Mucosa of rectum (tissue), 2 donors: Measurements from ENCODE around the gene DMD.

Experiments used
- H3K27ac ChIP-seq, 2 donors: one replicate each; pipeline ENCODE4 v1.7.0; 2013; ENCODE audit warnings: inconsistent platforms in 2 of 2, low read depth in 2 of 2, low read length in 2 of 2
- H3K27me3 ChIP-seq, 2 donors: one replicate each; pipeline ENCODE4 v1.7.0; 2013; ENCODE audit warnings: low read length in 2 of 2; ENCODE audit not compliant: control insufficient read depth in 2 of 2, insufficient read depth in 2 of 2
- H3K36me3 ChIP-seq, 2 donors: one replicate each; pipeline ENCODE4 v1.7.0; 2013; ENCODE audit warnings: low read length in 2 of 2; ENCODE audit not compliant: control insufficient read depth in 2 of 2, insufficient read depth in 2 of 2
- H3K4me1 ChIP-seq, 2 donors: one replicate each; pipeline ENCODE4 v1.7.0; 2013; ENCODE audit warnings: low read length in 2 of 2, mild to moderate bottlenecking in 1 of 2; ENCODE audit not compliant: control insufficient read depth in 2 of 2, insufficient read depth in 2 of 2
- H3K4me3 ChIP-seq, 2 donors: one replicate each; pipeline ENCODE4 v1.7.0; 2013; ENCODE audit warnings: low read length in 2 of 2
- H3K9ac ChIP-seq, 2 donors: one replicate each; pipeline ENCODE4 v1.7.0; 2013; ENCODE audit warnings: low read length in 2 of 2, low read depth in 1 of 2, mild to moderate bottlenecking in 1 of 2
- H3K9me3 ChIP-seq, 2 donors: one replicate each; pipeline ENCODE4 v1.7.0; 2013; ENCODE audit warnings: low read length in 2 of 2; ENCODE audit not compliant: control insufficient read depth in 2 of 2
- donor health status: healthy.
- donor health status: Normal muscosa, but diverticular disease.

DMD gene

DNA sequence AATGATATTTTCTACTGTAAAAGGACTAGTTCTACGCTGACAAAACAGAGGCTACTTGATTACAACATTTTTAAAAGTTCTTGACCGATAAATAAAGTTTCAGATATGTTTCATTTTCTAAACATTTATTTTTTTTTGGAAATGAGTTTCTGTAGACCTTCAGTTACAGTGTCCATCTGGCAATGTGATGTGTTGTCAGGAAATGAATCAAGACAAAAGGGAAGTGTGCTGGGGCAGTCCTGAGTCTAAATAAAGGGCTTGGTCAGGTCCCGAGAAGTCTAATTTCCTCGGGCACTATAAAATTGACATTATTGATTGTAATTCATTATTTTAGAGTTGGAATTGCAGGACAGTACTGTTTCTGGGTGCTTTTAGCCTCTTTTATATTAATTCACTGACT, 2082.5 kb downstream of the DMD start:
- Histone ChIP-seq H3K27me3 (no peaks in the 10 kb centered on the region), H3K27ac (no peak overlapping the region), H3K4me3 (no peak overlapping the region), H3K9me3 (no peaks in the 10 kb centered on the region), H3K4me1 (no peaks in the 10 kb centered on the region), H3K9ac (no peak overlapping the region), H3K36me3 (no peaks in the 10 kb centered on the region)

DNA sequence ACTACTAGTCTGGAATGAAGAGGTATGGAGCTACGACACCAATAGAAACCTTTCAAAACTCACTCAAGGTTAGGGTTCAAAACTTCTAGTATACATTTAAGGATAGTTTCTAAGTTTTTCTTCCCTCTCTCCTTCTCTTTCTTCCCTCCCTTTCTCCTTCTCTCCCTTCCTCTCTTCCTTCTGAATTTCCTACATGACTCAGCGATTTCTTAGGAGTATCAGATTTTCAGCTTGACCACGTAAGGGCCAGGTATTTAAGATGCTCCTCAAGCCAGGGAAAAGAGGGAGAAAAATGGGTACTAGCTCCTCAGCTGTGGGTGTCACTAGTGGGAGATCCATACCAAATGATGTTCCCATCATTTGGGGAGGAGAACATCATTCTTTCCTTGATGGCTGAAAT, 2083.6 kb downstream of the DMD start:
- Histone ChIP-seq H3K27ac (no peak overlapping the region), H3K4me1 (no peaks in the 10 kb centered on the region)

DNA sequence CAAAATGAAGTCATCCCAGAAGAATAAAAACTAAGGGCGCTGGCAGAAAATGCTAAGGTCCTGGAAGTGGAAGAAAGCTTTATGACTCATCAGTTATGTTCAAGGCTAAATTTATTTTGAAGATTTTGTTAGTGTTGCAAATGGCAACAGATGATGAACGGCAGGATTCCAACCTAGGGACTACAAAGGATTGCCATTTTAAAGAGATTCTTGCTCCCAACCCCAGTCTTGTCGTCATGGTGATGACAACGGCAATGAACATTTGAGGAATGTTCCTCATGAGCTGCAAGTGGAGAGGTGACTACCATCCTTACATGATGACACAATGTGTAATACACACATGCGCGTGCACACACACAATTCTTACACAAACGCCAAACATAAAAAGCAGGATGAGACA, 2085.1 kb downstream of the DMD start:
- H3K9me3 ChIP-seq = no peaks in the 10 kb centered on the region
- no peak overlapping the region for H3K27ac ChIP-seq
- no peak overlapping the region for H3K4me3 ChIP-seq
- no peaks in the 10 kb centered on the region for H3K27me3 ChIP-seq
- no peaks in the 10 kb centered on the region for H3K4me1 ChIP-seq
- no peak overlapping the region for H3K9ac ChIP-seq
- no peaks in the 10 kb centered on the region for H3K36me3 ChIP-seq

More for the DNA sequence above, 2083.6 kb downstream of the DMD start:
- no peaks in the 10 kb centered on the region for H3K27me3 ChIP-seq
- no peaks in the 10 kb centered on the region for H3K36me3 ChIP-seq
- H3K9ac ChIP-seq = no peak overlapping the region
- H3K4me3 ChIP-seq = no peak overlapping the region
- no peaks in the 10 kb centered on the region for H3K9me3 ChIP-seq

DNA sequence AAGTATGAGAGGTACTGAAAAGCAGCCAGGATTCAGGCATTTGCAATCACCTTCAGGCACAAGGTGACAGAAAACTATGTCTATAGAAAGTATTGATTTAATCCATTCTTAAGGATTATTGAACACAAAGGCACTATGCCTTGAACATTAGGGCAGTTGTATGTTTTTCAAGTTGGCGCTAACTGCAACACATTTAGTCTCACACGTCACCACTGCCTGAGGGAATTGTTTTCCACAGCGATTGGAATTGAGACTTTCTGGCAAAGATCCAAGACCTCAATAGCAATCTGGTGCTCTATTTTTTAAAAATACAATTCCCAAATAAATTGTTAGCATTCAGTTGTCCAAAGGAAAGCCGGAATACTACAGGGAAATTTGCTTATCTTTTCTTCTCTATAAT, 2086.8 kb downstream of the DMD start:
- no peak overlapping the region for H3K4me3 ChIP-seq
- H3K9me3 ChIP-seq = no peaks in the 10 kb centered on the region
- H3K27ac ChIP-seq = no peak overlapping the region
- no peaks in the 10 kb centered on the region for H3K36me3 ChIP-seq
- no peaks in the 10 kb centered on the region for H3K4me1 ChIP-seq
- H3K27me3 ChIP-seq = no peaks in the 10 kb centered on the region
- no peak overlapping the region for H3K9ac ChIP-seq

DNA sequence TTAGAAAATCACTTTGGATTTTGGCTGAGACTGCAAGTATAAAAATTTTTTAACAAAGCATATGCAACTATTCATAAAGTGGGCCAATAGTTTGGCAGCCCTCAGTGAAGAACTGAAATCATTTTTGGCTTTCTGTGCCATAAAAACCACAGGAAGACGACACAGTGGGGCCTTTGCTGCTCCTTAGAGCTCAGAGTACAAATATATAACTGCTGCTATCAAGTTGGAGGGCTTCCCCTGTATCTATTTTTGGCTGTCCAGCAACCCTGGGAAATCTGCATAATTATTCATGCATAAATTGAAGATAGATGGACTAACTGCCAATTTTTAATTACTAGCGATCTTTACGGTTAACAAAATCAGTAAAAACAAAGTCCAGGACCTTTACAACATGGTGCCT, 2088.0 kb downstream of the DMD start:
- no peaks in the 10 kb centered on the region for H3K36me3 ChIP-seq
- H3K4me1 ChIP-seq = no peaks in the 10 kb centered on the region
- no peaks in the 10 kb centered on the region for H3K9me3 ChIP-seq
- no peak overlapping the region for H3K27ac ChIP-seq
- no peaks in the 10 kb centered on the region for H3K27me3 ChIP-seq
- H3K4me3 ChIP-seq = no peak overlapping the region
- H3K9ac ChIP-seq = no peak overlapping the region

DNA sequence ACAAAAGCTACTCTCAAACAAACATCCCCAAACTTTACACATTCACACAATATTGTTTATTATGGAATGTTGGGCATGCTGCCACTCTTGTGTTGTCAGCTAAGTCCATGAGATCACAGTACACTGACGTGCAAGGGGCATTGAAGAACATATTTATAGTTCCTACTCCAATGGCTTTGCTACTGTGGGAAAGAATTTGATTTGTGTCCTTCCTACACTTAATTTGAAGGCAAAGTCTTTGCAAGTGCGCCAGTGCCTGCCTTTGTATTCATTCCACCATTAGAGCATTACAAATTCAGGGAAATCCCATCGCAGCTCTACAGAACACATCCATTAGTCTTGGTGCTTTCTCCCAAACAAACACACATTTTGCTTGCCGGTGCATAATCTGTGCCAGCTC, 2094.1 kb downstream of the DMD start:
- H3K27ac ChIP-seq = no peak overlapping the region
- H3K36me3 ChIP-seq = no peaks in the 10 kb centered on the region
- no peaks in the 10 kb centered on the region for H3K9me3 ChIP-seq
- no peaks in the 10 kb centered on the region for H3K4me1 ChIP-seq
- no peak overlapping the region for H3K9ac ChIP-seq
- no peaks in the 10 kb centered on the region for H3K27me3 ChIP-seq
- H3K4me3 ChIP-seq = no peak overlapping the region

DNA sequence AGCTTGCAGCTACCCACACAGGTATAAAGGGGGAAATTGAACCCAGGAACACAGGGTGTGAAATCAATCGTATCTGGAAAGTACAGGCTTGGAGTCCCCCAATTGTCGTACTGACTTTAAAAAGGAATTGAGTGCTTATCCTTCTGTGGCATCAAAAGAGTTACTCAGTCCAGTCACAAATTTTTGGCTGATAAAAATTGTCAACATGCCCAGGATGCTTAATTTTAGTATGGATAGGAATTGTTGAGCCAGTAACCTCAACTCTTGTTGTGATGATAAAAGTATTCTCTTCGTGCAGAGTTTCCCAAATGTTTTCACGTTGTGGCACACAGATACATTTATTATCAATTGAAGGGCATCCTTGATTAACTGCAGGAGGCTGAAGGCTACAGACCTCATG, 2096.0 kb downstream of the DMD start:
- H3K36me3 ChIP-seq = no peaks in the 10 kb centered on the region
- no peak overlapping the region for H3K4me3 ChIP-seq
- no peaks in the 10 kb centered on the region for H3K4me1 ChIP-seq
- H3K27me3 ChIP-seq = no peaks in the 10 kb centered on the region
- no peak overlapping the region for H3K27ac ChIP-seq
- H3K9me3 ChIP-seq = no peaks in the 10 kb centered on the region
- H3K9ac ChIP-seq = no peak overlapping the region

DNA sequence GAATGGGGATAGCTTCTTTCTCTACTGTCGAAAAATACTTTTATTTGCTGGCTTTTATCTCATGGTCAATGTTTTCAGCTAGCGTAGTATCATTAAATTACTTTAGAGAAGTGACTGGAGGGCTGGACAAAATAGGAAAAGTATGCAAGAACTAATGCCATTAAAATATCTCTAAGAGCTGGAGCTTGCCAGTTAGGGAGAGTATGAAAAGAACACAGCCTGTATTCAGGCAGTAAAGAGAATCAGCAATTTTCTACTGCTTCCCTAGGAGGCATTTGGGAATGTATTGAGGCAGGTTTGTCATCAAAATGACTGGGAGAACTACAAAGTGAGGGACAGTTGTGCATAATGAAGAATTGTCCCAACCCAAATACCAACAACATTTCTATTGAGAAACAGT, 2096.5 kb downstream of the DMD start:
- H3K4me3 ChIP-seq = no peak overlapping the region
- H3K9me3 ChIP-seq = no peaks in the 10 kb centered on the region
- no peaks in the 10 kb centered on the region for H3K4me1 ChIP-seq
- no peaks in the 10 kb centered on the region for H3K27me3 ChIP-seq
- H3K36me3 ChIP-seq = no peaks in the 10 kb centered on the region
- no peak overlapping the region for H3K27ac ChIP-seq
- H3K9ac ChIP-seq = no peak overlapping the region

DNA sequence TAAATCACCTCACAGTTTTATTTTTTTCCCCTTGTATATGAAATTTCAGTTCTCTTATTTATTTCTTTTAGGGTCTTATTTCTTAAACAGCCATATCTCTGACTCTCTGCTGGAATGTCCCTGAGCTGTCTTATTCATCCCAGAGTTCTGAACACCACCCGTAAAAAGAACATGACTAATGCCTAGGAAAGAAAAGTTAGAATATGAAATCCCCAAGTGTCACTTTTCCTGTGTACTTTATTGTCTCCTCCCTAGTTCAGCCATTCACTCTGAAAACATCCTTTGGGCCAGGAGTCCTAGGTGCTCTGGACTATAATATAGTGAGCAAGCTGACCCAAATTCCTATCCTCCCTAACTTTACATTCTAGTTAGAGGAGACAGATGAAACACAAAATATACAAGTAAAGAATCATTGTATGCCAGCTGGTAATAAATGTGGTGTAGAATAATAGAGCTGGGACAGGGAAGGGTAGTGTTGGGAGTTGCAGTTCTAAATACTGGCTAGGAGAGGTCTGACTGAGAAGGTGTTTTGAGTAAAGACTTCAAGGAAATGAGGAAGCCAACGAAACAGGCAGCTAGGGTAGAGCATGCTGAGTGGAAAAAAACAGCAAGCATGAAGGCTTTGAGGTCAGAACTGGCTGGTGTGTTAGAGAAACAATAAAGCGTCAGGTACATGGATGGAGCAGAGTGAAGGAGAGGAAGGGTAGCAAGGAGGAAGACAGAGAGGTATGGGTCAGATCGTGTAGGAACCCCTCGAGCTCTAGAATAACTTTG, 2098.9 kb downstream of the DMD start:
- Histone ChIP-seq H3K27ac (no peak overlapping the region), H3K9me3 (no peaks in the 10 kb centered on the region), H3K9ac (no peak overlapping the region), H3K36me3 (no peaks in the 10 kb centered on the region), H3K4me3 (no peak overlapping the region), H3K4me1 (no peaks in the 10 kb centered on the region), H3K27me3 (no peaks in the 10 kb centered on the region)

DNA sequence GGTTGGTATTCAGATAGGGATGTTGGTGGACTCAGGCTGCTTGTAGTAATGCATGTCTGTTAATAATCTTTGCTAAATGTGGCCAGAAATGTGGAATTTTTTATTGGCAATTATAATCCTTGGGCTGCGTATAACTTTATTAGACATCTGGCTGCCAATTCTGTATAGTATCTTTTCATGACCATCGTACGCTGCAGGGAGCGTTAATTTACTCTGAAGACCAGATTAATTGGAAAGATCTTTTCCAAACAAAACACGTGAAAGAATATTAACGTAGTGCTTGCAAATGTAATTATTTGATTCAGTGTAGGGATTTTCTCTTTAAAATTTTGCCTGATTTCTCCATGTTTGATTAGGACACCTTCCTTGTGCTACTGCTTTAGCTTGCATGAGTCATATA, 2100.7 kb downstream of the DMD start:
- no peak overlapping the region for H3K4me3 ChIP-seq
- no peaks in the 10 kb centered on the region for H3K27me3 ChIP-seq
- H3K9me3 ChIP-seq = no peaks in the 10 kb centered on the region
- H3K4me1 ChIP-seq = no peaks in the 10 kb centered on the region
- no peak overlapping the region for H3K9ac ChIP-seq
- no peaks in the 10 kb centered on the region for H3K36me3 ChIP-seq
- no peak overlapping the region for H3K27ac ChIP-seq
